ENCODE data around the gene SLC66A2.

The SLC66A2 gene

GRCh38 chr18:79971986-79972385 is 20.5 kb upstream of the SLC66A2 start:
- Histone ChIP-seq H3K4me2 (ENCODE audit: low read length) (no peak overlapping the region), H2AFZ (no peak overlapping the region), H3K9ac (no peak overlapping the region), H3K4me1 (no peaks in the 10 kb centered on the region), H3K9me3 (ENCODE audit: control insufficient read depth, low read length) (no peaks in the 10 kb centered on the region), H3K79me2 (peaks cover 4% of the 10 kb centered on the region), H3K27me3 (ENCODE audit: control insufficient read depth, insufficient read depth, low read length) (no peaks in the 10 kb centered on the region), H3K4me3 (ENCODE audit: low read depth, low read length) (no peak overlapping the region), H3K27ac (no peak overlapping the region), H3K36me3 (ENCODE audit: control insufficient read depth, insufficient read depth, low read length) (no peaks in the 10 kb centered on the region)
- TF ChIP-seq CTCF (IDR thresholded peaks at IDR 0.05): no peak

- no peak overlapping the region for H3K27ac ChIP-seq
- H3K4me3 ChIP-seq (ENCODE audit: low read depth, low read length): no peak overlapping the region
- H3K9me3 ChIP-seq (ENCODE audit: control insufficient read depth, low read length): no peaks in the 10 kb centered on the region
- H3K36me3 ChIP-seq (ENCODE audit: control insufficient read depth, insufficient read depth, low read length): no peaks in the 10 kb centered on the region
- TF ChIP-seq CTCF (IDR thresholded peaks at IDR 0.05): no peak
- no peaks in the 10 kb centered on the region for H3K27me3 ChIP-seq (ENCODE audit: control insufficient read depth, insufficient read depth, low read length)
- H3K4me2 ChIP-seq (ENCODE audit: low read length): no peak overlapping the region
- no peaks in the 10 kb centered on the region for H3K4me1 ChIP-seq
- H2AFZ ChIP-seq: no peak overlapping the region
- H3K9ac ChIP-seq: no peak overlapping the region
- peaks cover under 1% of the 10 kb centered on the region for H3K79me2 ChIP-seq
Measured at GRCh38 chr18:79971211-79971952, 19.9 kb upstream of the SLC66A2 start.

- H2AFZ ChIP-seq: no peak overlapping the region
- H3K4me3 ChIP-seq (ENCODE audit: low read depth, low read length): no peak overlapping the region
- H3K9me3 ChIP-seq (ENCODE audit: control insufficient read depth, low read length): no peaks in the 10 kb centered on the region
- H3K4me2 ChIP-seq (ENCODE audit: low read length): no peak overlapping the region
- peaks cover 2% of the 10 kb centered on the region for H3K4me1 ChIP-seq
- H3K79me2 ChIP-seq: no peaks in the 10 kb centered on the region
- no peaks in the 10 kb centered on the region for H3K27me3 ChIP-seq (ENCODE audit: control insufficient read depth, insufficient read depth, low read length)
- H3K27ac ChIP-seq: no peak overlapping the region
- TF ChIP-seq CTCF (IDR thresholded peaks at IDR 0.05): no peak
- no peaks in the 10 kb centered on the region for H3K36me3 ChIP-seq (ENCODE audit: control insufficient read depth, insufficient read depth, low read length)
- no peak overlapping the region for H3K9ac ChIP-seq
Measured at GRCh38 chr18:79970419-79971133, 19.1 kb upstream of the SLC66A2 start.

- no peak overlapping the region for H3K9ac ChIP-seq
- H3K4me2 ChIP-seq (ENCODE audit: low read length): peak overlapping the region; percentile 79
- H3K79me2 ChIP-seq: no peaks in the 10 kb centered on the region
- H3K36me3 ChIP-seq (ENCODE audit: control insufficient read depth, insufficient read depth, low read length): no peaks in the 10 kb centered on the region
- H3K27ac ChIP-seq: peak overlapping the region; percentile 51
- H3K4me1 ChIP-seq: peaks cover 4% of the 10 kb centered on the region
- no peaks in the 10 kb centered on the region for H3K27me3 ChIP-seq (ENCODE audit: control insufficient read depth, insufficient read depth, low read length)
- peak overlapping the region; percentile 67 for H3K4me3 ChIP-seq (ENCODE audit: low read depth, low read length)
- no peaks in the 10 kb centered on the region for H3K9me3 ChIP-seq (ENCODE audit: control insufficient read depth, low read length)
- peak overlapping the region; percentile 93 for H2AFZ ChIP-seq
- no peak for TF ChIP-seq CTCF (IDR thresholded peaks at IDR 0.05)
Measured at GRCh38 chr18:79965119-79965902, 13.9 kb upstream of the SLC66A2 start.

All from parathyroid adenoma (tissue), 2 donors.